Stimulated activated CD4-positive, alpha-beta T cell treated with anti-CD3 and anti-CD28 coated beads, Interleukin-15, amount 100 ng/mL, for 1 hour (primary cell): ENCODE results near the gene FAM234A.
A peak's percentile ranks its signal among the peaks of the same experiment; 100 is the strongest.
"Not testable (repeated sequence)": the region's sequence is repeated elsewhere in the genome, so short reads cannot be mapped to it uniquely, and the experiment has no call there.

Experiments
- DNase-seq, 2 donors: peaks; one replicate each; pipeline ENCODE4 v3.0.0-alpha.2; 2020; ENCODE audit warnings: low read depth in 1 of 2, low spot score in 1 of 2

FAM234A gene, protein sequence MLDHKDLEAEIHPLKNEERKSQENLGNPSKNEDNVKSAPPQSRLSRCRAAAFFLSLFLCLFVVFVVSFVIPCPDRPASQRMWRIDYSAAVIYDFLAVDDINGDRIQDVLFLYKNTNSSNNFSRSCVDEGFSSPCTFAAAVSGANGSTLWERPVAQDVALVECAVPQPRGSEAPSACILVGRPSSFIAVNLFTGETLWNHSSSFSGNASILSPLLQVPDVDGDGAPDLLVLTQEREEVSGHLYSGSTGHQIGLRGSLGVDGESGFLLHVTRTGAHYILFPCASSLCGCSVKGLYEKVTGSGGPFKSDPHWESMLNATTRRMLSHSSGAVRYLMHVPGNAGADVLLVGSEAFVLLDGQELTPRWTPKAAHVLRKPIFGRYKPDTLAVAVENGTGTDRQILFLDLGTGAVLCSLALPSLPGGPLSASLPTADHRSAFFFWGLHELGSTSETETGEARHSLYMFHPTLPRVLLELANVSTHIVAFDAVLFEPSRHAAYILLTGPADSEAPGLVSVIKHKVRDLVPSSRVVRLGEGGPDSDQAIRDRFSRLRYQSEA

DNA sequence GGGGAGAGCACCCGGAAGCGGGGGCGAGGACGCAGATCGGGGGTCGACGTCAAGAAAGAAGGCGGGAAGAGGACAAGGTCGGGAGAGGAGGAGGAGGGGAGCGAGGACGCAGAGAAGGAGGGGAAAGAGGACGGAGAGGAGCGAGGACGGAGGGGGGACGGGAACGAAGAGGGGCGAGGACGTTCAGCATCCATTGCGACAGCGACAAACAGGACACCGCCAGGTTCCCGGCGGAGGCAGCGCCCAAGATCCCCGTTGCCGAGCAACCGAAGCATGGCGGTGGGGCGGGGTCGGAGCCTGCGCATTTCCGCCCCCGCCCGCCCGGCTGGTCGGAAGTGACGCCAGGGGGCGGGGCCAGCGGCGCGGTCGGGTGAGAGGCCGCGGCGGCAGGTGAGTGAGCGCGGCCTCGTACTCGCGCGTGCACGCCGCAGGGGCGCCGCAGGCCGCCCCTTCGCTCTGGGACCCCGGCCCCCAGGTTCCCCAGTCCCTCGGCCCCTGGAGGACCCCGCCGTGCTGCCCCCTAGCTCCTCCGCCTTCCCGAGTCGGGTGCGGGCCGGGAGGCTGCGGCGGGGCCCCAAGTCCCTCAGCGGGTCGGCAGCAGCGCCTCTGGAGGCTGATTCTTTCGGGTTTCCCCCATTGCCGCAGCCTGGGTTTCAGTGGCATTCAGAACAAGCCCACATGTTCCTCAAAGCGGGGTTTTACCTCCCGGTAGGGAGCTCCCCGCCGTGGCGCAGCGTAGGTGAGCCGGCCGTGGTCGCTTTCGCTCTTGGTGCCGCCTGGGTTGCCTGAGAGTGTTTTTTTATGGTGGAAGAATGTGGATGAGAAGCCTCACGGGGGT, at the start of gene FAM234A:
FAM234A (plus strand) TSS at position 354 of the 838 bp plus-strand sequence. CDS start 19,593 bp downstream, outside the sequence.
- peak; percentile 93 for DNase-seq

DNA sequence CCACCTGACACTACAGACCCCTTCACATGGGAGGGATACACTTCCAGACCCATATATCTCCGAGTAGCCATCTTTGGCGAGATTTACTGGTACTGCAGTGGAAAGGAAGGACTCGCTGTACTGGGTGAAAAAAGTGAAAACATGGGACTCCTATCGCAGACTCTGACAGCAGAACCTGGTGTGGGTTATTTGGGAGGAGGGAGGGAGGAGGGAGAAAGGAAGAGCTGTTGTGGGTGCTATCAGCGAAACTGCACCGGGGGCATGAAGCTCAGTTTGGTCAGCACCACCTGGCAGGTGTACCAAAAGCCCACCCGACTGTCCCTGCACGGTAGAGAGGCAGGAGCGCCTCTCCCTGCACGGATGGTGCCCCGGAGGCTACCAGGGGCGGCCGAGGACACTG, 49.4 kb upstream of the FAM234A start:
- no peak for DNase-seq

DNA sequence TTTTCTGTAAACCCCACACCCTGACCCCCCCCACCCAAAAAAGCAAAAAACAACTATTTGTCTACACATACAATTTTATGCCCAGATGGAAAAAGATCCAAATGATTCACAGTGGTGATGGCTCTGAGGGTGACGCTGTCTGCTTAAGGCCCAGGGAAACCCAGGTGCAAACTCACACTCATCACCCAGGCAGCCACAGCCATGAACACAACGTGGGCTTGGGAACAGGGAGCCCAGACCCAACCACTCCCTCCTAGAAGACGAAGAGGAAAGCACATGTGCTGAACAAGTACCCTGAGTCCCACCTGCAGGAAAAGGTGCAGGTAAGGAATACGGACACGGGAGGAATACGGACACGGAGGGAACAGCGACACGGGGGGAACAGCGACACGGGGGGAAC, 48.9 kb upstream of the FAM234A start:
- DNase-seq = no peak

DNA sequence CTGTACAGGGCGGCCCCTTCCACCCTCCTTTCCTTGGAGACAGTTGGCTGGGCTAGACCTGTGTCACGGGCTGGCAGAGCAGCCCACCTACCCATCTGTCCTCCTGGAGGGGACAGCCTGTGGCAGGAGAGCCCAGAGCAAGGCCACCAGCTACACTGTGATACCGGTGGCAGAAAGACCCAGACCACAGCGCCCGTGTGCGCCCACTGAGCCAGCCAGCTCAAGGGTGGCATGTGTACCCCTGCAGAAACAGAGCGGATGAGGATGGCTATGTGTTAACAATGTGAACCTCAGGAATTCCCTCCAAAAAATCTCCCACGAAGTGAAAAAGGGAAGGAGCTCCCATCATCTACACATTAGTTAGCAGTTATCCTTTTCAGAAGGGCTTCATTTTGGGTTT, 47.3 kb upstream of the FAM234A start:
- DNase-seq = no peak

DNA sequence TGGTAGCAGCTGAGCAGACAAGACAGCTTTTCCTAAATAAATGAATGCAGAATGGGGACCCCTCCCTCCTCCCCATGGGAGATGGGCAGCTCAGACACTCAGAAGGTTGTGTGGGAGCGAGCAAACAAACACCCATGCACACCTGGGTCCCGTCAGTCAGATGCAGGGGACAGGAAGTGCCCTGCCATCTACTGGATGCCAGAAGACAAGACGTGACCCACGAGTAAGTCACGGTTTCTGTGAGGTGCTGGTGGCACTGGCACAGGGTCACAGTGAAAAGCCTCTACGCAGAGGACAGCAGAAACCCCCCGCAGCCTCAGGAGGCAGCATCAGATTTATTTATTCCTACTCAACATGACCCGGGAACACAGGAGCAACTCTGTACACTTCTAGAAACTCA, 45.9 kb upstream of the FAM234A start:
- no peak for DNase-seq

DNA sequence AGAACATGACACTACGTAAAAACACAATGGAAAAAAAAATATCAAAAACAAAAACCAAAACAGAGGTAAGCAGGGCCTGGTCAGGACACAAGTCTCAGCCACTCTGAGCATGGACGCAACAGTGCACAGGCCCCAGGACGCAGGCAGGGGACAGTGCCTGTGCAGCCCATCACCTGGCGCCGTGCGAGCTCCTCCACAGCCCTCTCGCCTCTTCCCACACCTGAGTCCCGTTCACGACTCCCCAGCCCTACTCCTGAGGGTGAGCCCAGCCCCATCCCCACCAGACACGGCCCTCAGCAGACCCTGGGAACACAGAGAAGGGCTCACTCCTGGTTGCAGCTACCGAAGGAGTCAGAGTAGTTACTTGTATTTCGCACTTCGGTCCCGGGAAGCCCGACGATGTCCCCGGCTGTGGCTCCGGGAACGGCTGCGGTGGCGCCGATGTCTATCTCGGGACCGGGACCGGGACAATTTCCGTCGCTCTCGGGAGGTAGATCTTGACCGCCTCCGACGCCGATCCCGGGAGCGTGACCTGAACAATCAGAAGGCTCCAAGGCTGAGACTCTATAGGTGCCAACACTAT, 44.9 kb upstream of the FAM234A start:
- DNase-seq = no peak

DNA sequence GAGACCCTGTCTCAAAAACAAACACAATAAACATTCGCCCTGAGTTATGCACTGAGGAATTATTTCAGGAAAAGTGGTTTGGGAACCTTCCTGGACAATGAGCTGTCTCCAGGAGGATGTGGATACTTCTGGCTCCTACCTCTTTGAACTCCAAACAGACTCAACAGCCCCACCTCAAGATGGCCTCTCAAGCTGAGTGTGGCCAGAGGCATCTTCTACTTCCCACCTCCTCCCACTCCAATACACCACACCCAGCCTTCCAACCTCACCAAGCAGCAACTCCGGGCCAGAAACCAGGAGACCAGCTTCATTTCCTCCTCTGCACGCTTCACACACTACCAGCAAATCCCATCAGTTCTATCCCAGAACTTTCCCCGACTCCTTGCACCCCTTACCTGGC, 42.8 kb upstream of the FAM234A start:
- no peak for DNase-seq

DNA sequence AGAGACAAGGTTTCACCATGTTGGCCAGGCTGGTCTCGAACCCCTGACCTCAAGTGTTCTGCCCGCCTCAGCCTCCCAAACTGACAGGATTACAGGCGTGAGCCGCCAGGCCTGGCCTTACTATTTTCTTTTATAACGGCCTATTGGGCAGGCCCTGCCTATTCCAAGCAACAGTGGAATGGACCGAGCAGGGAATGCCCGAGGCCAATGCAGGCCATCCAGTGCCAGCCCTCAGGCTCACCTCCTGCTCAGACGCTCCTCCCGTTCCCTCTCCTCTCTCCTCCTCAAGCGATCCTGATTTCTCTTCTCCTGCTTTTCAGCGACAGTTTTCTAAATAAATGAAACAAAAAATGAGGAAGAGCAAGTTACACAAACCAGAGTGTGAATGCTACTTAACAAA, 41.9 kb upstream of the FAM234A start:
- no peak for DNase-seq

DNA sequence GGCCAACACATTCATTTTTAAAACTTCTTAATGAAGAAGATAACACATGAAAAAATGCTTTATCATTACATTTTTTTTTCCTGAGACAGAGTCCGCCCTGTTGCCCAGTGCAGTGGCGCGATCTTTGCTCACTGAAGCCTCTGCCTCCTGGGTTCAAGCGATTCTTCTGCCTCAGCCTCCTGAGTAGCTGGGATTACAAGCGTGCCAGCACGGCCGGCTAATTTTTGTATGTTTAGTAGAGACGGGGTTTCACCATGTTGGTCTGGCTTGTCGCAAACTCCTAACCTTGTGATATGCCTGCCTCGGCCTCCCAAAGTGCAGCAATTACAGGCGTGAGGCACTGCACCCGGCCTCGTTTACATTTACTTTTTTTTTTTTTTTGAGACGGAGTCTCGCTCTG, 41.2 kb upstream of the FAM234A start:
- no peak for DNase-seq

DNA sequence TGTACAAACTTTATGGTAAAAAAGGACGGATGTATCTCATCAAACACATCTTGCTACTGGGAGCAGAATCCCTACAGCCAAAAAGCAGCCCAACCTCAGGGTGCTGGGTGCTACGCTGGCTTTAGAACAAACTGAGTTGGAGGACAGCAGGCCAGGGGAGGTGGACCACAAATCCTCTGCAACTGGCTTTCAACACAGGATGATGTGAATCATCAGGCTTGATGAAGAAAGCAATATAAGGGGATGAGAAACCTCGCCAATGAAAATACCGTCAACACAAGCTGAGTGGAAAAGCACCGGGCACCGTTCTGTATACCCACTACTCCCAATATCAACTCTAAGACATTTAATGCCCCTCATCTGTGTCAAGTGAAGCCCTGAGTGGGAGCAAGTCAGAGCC, 40.1 kb upstream of the FAM234A start:
- DNase-seq = no peak

DNA sequence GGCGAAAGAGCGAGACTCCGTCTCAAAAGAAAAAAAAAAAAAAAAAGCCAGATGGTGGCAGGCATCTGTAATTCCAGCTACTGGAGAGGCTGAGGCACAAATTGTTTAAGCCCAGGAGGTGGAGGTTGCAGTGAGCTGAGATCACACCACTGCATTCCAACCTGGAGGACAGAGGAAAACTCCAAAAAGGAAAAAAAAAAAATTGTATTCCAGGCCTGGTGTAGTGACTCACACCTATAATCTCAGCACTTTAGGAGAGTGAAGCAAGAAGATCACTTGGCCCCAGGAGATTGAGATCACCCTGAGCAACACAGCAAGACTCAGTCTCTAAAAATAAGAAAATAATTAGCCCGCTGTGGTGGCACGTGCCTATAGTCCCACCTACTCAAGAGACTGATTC, 34.2 kb upstream of the FAM234A start:
- DNase-seq = no peak

DNA sequence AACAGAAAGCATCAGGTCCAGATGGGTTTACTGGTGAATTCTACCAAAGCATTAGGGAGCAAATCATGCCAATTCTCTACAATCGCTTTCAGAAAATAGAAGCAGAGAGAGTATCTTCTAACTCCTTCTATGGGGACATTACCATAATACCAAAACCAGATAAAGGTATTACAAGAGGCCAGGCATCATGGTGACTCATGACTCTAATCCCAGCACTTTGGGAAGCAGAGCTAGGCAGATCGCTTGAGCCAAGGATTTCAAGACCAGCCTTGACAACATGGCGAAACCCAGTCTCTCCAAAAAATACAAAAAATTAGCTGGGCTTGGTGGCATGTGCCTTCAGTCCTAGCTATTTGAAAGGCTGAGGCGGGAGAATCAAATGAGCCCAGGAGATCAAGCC, 31.4 kb upstream of the FAM234A start:
- no peak for DNase-seq

DNA sequence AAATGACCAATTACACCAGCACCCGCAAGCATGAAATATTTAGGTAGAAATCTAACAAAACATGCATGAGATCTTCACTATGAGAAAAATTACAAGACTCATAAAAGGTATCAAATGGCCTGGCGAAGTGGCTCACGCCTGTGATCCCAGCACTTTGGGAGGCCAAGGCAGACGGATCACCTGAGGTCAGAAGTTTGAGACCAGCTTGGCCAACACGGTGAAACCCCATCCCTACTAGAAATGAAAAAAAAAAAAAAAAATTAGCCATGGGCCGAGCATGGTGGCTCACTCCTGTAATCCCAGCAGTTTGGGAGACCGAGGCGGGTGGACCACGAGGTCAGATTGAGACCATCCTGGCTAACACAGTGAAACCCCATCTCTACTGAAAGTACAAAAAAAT, 30.6 kb upstream of the FAM234A start:
- not testable (repeated sequence) for DNase-seq

DNA sequence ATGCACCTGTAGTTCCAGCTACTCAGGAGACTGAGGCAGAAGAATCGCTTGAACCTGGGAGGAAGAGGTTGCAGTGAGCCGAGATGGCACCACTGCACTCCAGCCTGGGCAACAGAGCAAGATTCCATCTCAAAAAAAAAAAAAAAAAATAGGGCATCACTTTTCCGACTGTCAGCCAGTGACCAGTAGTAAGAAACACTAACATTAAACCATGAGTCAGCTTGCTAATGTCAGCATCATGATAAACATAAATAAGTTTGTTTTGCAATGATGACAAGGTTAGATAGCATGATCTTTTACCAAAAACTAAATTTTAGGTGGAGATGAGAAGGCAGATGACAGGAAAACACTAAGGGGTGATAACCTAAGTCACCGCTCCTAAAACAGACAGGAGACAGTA, 25.3 kb upstream of the FAM234A start:
- DNase-seq = not testable (repeated sequence)

DNA sequence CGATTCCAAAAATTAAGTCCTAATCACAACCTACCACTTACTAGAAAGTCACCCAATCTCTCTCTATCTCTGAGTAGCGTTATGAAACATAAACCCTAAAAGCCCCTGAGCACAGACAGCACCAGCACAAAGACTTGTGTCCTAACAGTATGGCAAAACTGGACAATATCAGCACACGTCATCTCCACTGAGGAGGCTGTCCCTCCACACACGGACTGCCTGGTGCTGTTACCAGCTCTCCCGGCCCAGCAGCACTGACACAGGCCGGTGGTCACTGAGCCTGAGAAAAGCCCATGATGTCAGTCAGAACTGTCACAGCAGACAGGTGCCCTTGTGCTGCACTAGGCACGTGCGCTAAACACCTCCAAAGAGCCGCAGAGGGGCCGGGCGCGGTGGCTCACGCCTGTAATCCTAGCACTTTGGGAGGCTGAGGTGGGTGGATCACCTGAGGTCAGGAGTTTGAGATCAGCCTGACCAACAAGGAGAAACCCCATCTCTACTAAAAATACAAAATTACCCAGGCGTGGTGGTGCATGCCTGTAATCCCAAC, 22.9 kb upstream of the FAM234A start:
- not testable (repeated sequence) for DNase-seq

DNA sequence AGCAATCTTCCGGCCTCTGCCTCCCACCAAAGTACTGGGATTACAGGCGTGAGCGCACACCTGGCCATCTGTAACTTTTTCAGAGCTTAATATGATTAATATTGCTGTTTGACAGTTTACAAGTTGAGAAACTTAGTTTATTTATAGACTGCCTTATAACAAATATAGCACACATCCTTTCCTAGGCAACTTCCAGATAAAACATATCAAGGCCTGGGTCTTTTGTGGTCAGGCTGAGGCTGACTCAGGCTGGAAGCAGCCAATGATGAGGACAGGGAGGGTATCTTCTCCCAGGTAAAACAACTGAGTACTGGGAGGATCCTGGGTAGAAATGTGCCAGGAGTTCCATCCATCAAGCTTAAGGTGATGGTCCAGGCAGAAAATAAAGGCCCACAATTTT, 21.6 kb upstream of the FAM234A start:
- no peak for DNase-seq

DNA sequence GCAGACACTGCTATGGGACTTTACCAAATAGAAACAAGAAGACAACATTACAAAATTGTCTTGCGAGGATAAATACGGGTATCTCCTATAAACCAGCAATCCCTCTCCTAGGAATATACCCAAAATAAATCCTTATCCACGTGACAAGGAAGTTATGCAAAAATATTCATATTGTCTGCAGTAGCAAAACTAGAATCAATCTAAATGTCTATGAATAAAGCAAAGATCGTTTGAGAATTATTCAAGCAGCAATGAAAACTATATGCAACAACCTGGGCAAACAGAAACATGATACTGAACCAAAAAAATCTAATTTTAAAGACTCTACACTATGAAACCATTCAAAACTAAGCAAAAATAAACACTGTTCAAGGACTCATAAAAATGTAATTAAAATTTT, 14.6 kb upstream of the FAM234A start:
- no peak for DNase-seq

DNA sequence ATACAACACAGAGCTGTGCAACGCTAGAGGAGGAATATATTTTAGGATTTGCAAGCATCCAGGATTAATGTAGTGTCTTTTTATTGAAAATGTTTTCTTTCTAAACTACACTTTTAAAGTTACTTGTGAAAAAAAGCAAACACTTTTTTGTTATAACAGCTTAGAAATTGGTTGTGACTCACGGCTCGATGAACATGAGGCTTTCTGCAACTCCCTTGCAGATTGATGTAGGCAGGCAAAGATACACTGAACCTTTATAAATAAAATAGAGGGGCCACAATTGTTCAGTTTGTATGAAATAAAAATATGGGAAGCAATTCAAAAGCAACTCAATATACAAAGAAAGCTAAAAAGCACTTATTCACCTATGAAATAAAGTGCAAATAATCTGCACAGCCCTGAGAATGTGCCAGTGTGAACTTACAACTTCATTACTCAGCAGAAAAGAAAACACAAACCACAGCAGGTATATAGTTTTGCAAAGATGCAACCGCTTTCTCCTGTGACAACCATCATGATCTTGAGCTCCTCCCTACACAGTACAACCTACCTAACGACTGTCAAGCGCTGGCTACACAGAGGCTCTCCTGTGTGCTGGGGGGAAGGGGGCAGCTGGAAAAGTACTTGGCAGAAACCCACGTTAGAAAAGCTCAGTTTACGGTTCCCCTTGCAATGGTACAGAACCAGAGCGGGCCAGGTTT, 6.3 kb upstream of the FAM234A start:
- no peak for DNase-seq

DNA sequence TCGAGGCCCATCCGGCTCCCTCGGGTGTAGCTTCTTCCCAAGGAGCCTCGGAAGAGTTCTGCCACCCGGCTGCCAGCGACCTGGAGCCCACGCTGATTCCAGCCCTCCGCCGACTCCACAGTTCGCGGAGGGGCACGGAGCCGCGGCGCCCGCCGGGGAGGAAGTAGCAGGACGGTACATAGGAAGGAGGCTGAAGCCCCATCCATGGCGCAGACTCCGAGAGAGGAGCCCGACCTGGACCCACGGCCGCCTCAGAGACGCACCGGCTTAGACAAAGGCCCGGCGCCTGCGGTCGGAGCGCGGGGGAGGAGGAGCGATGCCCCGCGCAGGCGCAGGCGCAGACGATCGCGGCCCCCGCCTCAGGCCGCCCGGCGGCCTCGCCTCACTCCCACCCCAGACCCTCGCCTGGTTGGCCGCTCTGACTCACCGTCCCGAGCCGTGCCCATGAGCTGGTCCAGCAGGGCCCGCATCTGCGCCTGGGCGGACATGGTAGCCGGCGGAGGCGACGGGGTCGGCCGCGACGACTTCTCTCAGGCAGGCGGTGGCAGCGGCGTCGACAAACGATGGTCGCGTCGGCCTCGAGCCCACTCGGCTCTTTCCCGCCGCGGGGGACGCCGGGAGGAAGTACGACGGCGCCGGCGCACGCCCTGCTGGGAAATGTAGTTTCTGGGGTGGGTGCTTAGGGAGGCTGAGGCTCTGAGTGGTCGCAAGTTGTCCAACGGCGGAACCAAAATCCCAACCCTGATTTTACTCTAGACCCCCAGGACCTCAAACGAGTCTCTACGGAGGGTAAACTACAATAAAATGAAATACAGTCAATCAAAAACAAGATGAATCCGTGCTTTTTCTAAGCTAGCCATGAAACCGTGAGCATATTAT, 5.5 kb upstream of the FAM234A start, which contains the start of gene LUC7L:
LUC7L (minus strand) TSS at position 598 of the 879 bp plus-strand sequence; CDS start at position 488, 110 bp downstream.
- peak; percentile 71 to 79 for DNase-seq
